HepG2 (cell line): Measurements from ENCODE around the gene H6PD. TPM values are rescaled to one million over a fixed set of nuclear protein-coding genes. Genes with fewer than 3 reads are reported as not detected.

Experiments used
- FOXA1 ChIP-seq, 2 experiments: fragments of 450-650 bp in 1 of 2; sonication (generic) in 1 of 2; formaldehyde crosslinking in 1 of 2; IDR thresholded peaks; 2 replicates each; pipeline versions ENCODE4 v1.4.0 to v1.6.1; 2016 to 2020; ENCODE audit warnings: missing genetic modification reagents in 1 of 2
- HIC2 ChIP-seq: sonication (generic); formaldehyde crosslinking; IDR thresholded peaks from 2 replicates; pipeline ENCODE4 v1.9.0; 2022; ENCODE audit warnings: low read depth, missing genetic modification reagents
- ISX ChIP-seq: sonication (generic); formaldehyde crosslinking; conservative IDR thresholded peaks from 2 replicates; pipeline ENCODE4 v1.5.0; 2020; ENCODE audit warnings: missing genetic modification reagents
- KMT2B ChIP-seq: IDR thresholded peaks from 2 replicates; pipeline ENCODE4 v1.6.1; 2016; ENCODE audit warnings: missing genetic modification reagents, missing compliant biosample characterization
- MAFF ChIP-seq: IDR thresholded peaks from 2 replicates; pipeline ENCODE4 v1.6.1; 2011; ENCODE audit warnings: low read depth, low read length, improper control_type of control experiment
- MAX ChIP-seq: IDR thresholded peaks from 2 replicates; pipeline ENCODE4 v1.6.1; 2012; ENCODE audit warnings: inconsistent platforms
- NFE2L1 ChIP-seq: sonication (generic); formaldehyde crosslinking; IDR thresholded peaks from 2 replicates; pipeline ENCODE4 v1.4.0; 2020; ENCODE audit warnings: missing genetic modification reagents, mild to moderate bottlenecking, borderline replicate concordance
- PAWR ChIP-seq: sonication (generic); formaldehyde crosslinking; IDR thresholded peaks from 2 replicates; pipeline ENCODE4 v1.4.0; 2020; ENCODE audit warnings: missing genetic modification reagents, mild to moderate bottlenecking, borderline replicate concordance
- PBX3 ChIP-seq: sonication (generic); formaldehyde crosslinking; IDR thresholded peaks from 2 replicates; pipeline ENCODE4 v1.8.1; 2023; ENCODE audit warnings: missing genetic modification reagents, inconsistent platforms, borderline replicate concordance
- SOX6 ChIP-seq, 2 experiments: fragments of 450-650 bp in 1 of 2; sonication (generic) in 1 of 2; formaldehyde crosslinking in 1 of 2; IDR thresholded peaks; 2 replicates each; pipeline versions ENCODE4 v1.4.0 to v1.6.1; 2017 to 2020; ENCODE audit warnings: antibody characterized with exemption in 1 of 2, mild to moderate bottlenecking in 1 of 2, missing genetic modification reagents in 1 of 2
- ZNF205 ChIP-seq: IDR thresholded peaks from 2 replicates; pipeline ENCODE4 v1.6.1; 2018; ENCODE audit warnings: missing biosample characterization, missing genetic modification reagents
- ZNF350 ChIP-seq: sonication (generic); formaldehyde crosslinking; IDR thresholded peaks from 2 replicates; pipeline ENCODE4 v1.4.0; 2020; ENCODE audit warnings: mild to moderate bottlenecking, low read depth, missing genetic modification reagents, borderline replicate concordance
- ZNF639 ChIP-seq: conservative IDR thresholded peaks from 2 replicates; pipeline ENCODE4 v1.6.1; 2018; ENCODE audit warnings: missing genetic modification reagents
- ZNF749 ChIP-seq: sonication (generic); formaldehyde crosslinking; IDR thresholded peaks from 2 replicates; pipeline ENCODE4 v1.8.0; 2022; ENCODE audit warnings: mild to moderate bottlenecking, missing genetic modification reagents, moderate library complexity, borderline replicate concordance
- ZNF761 ChIP-seq: sonication (generic); formaldehyde crosslinking; conservative IDR thresholded peaks from 2 replicates; pipeline ENCODE4 v1.4.0; 2020; ENCODE audit warnings: mild to moderate bottlenecking, missing genetic modification reagents
- ZNF780A ChIP-seq: sonication (generic); formaldehyde crosslinking; IDR thresholded peaks from 2 replicates; pipeline ENCODE4 v1.8.0; 2022; ENCODE audit warnings: mild to moderate bottlenecking, missing genetic modification reagents, moderate library complexity
- polyA plus RNA-seq, 8 experiments: library from polyadenylated mRNA; depleted of rRNA in 3 of 8; stranded (reverse) in 7 of 8; unstranded in 1 of 8; fragments of >200 nt; fragmentation: Illumina TruSeq in 4 of 8; extraction: Trizol in 4 of 8; gene quantifications; 2 replicates each; pipeline versions ENCODE4 v1.2.1 to v1.2.3, GENCODE V29; 2011 to 2016; ENCODE audit warnings: low read depth in 4 of 8, missing spikeins in 1 of 8, mixed read lengths in 1 of 8; ENCODE audit not compliant: insufficient read depth in 1 of 8
- total RNA-seq, 5 experiments: library from RNA; depleted of rRNA; stranded (reverse); fragments of >200 nt; fragmentation: Illumina TruSeq; extraction: Trizol; gene quantifications; 2 replicates each; pipeline ENCODE4 v1.2.3, GENCODE V29; 2016; ENCODE audit warnings: low read depth in 1 of 5
- TF ChIP-seq, protein P1 (sequence below): sonication (generic); formaldehyde crosslinking; IDR thresholded peaks from 2 replicates; pipeline ENCODE4 v1.5.1; 2020; ENCODE audit warnings: mild to moderate bottlenecking, missing genetic modification reagents, borderline replicate concordance

The H6PD gene
- total and polyA plus RNA-seq, 2 of the 13 experiments (the other 11 are each of a cell fraction or from before 2014, with no cell fraction given), result 9.3 to 14.1 TPM

DNA sequence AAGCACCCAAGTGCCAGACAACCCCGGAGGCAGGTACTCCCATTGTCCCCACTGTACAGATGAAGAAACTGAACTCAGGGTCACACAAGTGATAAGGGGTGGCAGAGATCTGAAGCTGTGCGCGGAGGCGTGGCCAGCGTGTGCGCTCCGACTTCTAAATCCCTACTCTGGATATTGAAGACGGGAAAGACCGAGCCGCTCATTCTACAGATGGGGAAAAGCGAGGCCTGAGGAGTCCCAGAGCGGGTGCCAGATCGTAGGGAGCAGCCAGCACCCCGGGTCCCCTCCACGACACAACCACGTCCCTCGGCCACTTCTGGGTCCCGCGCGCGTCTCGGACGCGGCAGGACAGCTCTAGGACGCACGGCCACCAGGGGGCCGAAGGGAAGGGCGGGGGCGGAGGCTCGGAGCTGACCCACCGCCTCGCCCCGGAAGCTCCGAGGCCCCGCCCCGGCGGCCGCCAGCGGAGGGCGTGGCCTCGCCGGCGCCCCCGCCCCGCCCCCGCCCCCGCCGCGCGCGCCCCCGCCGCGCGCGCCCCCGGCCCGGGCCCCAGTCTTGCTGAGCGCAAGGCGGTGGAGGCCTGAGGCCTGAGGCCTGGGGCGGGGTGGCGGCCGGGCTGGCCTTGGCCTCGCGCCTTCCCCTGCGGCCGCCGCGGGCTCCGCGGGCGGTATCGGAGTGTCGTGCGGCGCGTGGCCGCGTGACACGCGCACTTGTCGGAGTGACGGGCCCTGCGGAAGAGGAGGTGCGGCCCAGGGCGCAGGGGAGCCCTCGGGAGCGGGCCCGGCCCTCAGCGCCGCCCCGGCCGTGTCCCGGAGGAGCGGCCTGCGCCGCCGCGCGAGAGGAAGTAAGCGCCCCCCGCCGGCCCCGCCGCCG, at the start of gene H6PD (continued):
- TF ChIP-seq ISX (CRISPR knock-in tag), result 0 out of 2 replicates have a peak, but pooled peaks have one; percentile 13
- no peak for TF ChIP-seq SOX6 (IDR thresholded peaks at IDR 0.05)
- peak; percentile 77 for TF ChIP-seq SOX6 (CRISPR knock-in tag; IDR thresholded peaks at IDR 0.05)
- TF ChIP-seq MAX, result peak; percentile 72
- TF ChIP-seq, protein P1, sequence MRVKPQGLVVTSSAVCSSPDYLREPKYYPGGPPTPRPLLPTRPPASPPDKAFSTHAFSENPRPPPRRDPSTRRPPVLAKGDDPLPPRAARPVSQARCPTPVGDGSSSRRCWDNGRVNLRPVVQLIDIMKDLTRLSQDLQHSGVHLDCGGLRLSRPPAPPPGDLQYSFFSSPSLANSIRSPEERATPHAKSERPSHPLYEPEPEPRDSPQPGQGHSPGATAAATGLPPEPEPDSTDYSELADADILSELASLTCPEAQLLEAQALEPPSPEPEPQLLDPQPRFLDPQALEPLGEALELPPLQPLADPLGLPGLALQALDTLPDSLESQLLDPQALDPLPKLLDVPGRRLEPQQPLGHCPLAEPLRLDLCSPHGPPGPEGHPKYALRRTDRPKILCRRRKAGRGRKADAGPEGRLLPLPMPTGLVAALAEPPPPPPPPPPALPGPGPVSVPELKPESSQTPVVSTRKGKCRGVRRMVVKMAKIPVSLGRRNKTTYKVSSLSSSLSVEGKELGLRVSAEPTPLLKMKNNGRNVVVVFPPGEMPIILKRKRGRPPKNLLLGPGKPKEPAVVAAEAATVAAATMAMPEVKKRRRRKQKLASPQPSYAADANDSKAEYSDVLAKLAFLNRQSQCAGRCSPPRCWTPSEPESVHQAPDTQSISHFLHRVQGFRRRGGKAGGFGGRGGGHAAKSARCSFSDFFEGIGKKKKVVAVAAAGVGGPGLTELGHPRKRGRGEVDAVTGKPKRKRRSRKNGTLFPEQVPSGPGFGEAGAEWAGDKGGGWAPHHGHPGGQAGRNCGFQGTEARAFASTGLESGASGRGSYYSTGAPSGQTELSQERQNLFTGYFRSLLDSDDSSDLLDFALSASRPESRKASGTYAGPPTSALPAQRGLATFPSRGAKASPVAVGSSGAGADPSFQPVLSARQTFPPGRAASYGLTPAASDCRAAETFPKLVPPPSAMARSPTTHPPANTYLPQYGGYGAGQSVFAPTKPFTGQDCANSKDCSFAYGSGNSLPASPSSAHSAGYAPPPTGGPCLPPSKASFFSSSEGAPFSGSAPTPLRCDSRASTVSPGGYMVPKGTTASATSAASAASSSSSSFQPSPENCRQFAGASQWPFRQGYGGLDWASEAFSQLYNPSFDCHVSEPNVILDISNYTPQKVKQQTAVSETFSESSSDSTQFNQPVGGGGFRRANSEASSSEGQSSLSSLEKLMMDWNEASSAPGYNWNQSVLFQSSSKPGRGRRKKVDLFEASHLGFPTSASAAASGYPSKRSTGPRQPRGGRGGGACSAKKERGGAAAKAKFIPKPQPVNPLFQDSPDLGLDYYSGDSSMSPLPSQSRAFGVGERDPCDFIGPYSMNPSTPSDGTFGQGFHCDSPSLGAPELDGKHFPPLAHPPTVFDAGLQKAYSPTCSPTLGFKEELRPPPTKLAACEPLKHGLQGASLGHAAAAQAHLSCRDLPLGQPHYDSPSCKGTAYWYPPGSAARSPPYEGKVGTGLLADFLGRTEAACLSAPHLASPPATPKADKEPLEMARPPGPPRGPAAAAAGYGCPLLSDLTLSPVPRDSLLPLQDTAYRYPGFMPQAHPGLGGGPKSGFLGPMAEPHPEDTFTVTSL (CRISPR knock-in tag), result no peak; the same call in 1 of the 2 replicates
- 0 out of 2 replicates have a peak, but pooled peaks have one; percentile 37 for TF ChIP-seq KMT2B (CRISPR knock-in tag)
- no peak for TF ChIP-seq FOXA1 (IDR thresholded peaks at IDR 0.05)
- 0 out of 2 replicates have a peak, but pooled peaks have one; percentile 15 for TF ChIP-seq FOXA1 (CRISPR knock-in tag; IDR thresholded peaks at IDR 0.05)
- TF ChIP-seq ZNF761, result no peak
- no peak for TF ChIP-seq ZNF780A
- TF ChIP-seq ZNF350, result peak; percentile 64; the same call in 1 of the 2 replicates
- no peak for TF ChIP-seq NFE2L1
- 0 out of 2 replicates have a peak, but pooled peaks have one; percentile 39 for TF ChIP-seq ZNF749 (CRISPR knock-in tag)
- TF ChIP-seq MAFF, result no peak
- peak; percentile 61; the same call in 1 of the 2 replicates for TF ChIP-seq ZNF639 (CRISPR knock-in tag)
- no peak for TF ChIP-seq PAWR (CRISPR knock-in tag)
- peak; percentile 52 for TF ChIP-seq HIC2 (CRISPR knock-in tag)
- TF ChIP-seq ZNF205 (CRISPR knock-in tag), result peak; percentile 62; the same call in 1 of the 2 replicates
- no peak for TF ChIP-seq PBX3
